ENCODE measurements around the gene ELFN1.

ELFN1 gene

DNA sequence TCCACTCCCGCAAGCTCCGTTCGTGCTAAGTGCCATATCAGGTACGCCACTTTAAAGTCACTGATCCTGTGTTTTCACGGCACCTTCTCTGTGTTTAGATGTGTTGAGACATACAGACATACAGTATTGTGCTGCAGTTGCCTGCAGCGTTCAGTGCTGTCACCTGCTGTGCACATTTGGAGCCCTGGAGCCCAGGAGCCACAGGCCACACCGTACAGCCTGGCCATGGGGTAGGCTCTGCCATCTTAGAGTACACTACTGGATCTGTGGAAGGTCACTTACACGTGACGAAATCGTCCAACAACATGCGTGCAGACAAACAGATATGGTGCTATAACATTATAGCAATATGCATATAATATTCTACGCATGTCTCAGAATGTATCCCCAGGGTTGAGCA, 111.3 kb downstream of the ELFN1 start:
- no peak overlapping the region for H3K4me2 ChIP-seq (ENCODE audit: low read depth, low read length, poor library complexity, severe bottlenecking)
- no peak overlapping the region for H2AFZ ChIP-seq (ENCODE audit: low read depth, low read length, severe bottlenecking)
- H3F3A ChIP-seq (ENCODE audit: insufficient read depth): no peaks in the 10 kb centered on the region
- H3K27me3 ChIP-seq (ENCODE audit: low read length): no peaks in the 10 kb centered on the region
- peaks cover 6% of the 10 kb centered on the region; the same call in 1 of the 2 replicates for H3K9me3 ChIP-seq (ENCODE audit: insufficient read depth, low read length)
- H3K9ac ChIP-seq (ENCODE audit: low read length): no peak overlapping the region
- no peaks in the 10 kb centered on the region for H3K9me2 ChIP-seq (replicated peaks; ENCODE audit: insufficient read depth, low read length)
- no peak overlapping the region for H3K27ac ChIP-seq (ENCODE audit: low read depth, low read length)
- H3K4me3 ChIP-seq (ENCODE audit: insufficient read depth, low read length, poor library complexity, severe bottlenecking): no peak overlapping the region
- TF ChIP-seq, protein P1, sequence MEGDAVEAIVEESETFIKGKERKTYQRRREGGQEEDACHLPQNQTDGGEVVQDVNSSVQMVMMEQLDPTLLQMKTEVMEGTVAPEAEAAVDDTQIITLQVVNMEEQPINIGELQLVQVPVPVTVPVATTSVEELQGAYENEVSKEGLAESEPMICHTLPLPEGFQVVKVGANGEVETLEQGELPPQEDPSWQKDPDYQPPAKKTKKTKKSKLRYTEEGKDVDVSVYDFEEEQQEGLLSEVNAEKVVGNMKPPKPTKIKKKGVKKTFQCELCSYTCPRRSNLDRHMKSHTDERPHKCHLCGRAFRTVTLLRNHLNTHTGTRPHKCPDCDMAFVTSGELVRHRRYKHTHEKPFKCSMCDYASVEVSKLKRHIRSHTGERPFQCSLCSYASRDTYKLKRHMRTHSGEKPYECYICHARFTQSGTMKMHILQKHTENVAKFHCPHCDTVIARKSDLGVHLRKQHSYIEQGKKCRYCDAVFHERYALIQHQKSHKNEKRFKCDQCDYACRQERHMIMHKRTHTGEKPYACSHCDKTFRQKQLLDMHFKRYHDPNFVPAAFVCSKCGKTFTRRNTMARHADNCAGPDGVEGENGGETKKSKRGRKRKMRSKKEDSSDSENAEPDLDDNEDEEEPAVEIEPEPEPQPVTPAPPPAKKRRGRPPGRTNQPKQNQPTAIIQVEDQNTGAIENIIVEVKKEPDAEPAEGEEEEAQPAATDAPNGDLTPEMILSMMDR (IDR thresholded peaks at IDR 0.05; ENCODE audit: insufficient read depth, low read length, poor library complexity, severe bottlenecking): no peak
- TF ChIP-seq EZH2phosphoT487 (conservative IDR thresholded peaks at IDR 0.05; ENCODE audit: low read length): no peak
- H4K20me1 ChIP-seq (ENCODE audit: low read depth, low read length): no peaks in the 10 kb centered on the region
- no peaks in the 10 kb centered on the region for H3K79me2 ChIP-seq (ENCODE audit: insufficient read depth, low read length)
- no peaks in the 10 kb centered on the region for H3K36me3 ChIP-seq (ENCODE audit: low read length)

DNA sequence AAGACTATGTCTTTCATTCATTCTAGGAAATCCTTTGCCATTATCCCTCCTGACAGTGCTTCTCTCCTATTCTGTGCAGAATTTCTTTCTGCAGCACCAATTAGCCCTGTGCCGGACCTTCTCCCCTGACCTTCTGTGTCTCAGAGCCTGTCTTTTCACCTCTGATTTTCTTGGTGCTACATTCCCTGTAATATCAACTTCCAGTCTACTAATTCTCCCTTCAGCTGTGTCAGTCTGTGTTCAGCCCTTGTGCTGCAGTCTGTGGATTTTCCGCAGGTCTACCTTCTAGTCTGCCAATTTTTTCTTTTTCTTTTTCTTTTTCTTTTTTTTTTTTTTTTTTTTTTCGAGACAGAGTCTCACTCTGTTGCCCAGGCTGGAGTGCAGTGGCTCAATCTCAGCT, 115.8 kb downstream of the ELFN1 start:
- Histone ChIP-seq H3K4me3 (ENCODE audit: insufficient read depth, low read length, poor library complexity, severe bottlenecking) (no peak overlapping the region), H2AFZ (ENCODE audit: low read depth, low read length, severe bottlenecking) (no peak overlapping the region), H3K27me3 (ENCODE audit: low read length) (no peaks in the 10 kb centered on the region), H4K20me1 (ENCODE audit: low read depth, low read length) (no peaks in the 10 kb centered on the region), H3K36me3 (ENCODE audit: low read length) (no peaks in the 10 kb centered on the region), H3K4me2 (ENCODE audit: low read depth, low read length, poor library complexity, severe bottlenecking) (no peak overlapping the region), H3K9me2 (replicated peaks; ENCODE audit: insufficient read depth, low read length) (no peaks in the 10 kb centered on the region), H3K27ac (ENCODE audit: low read depth, low read length) (no peak overlapping the region), H3K9ac (ENCODE audit: low read length) (no peak overlapping the region), H3K79me2 (ENCODE audit: insufficient read depth, low read length) (no peaks in the 10 kb centered on the region), H3F3A (ENCODE audit: insufficient read depth) (no peaks in the 10 kb centered on the region), H3K9me3 (ENCODE audit: insufficient read depth, low read length) (peaks cover 6% of the 10 kb centered on the region; the same call in 1 of the 2 replicates)
- TF ChIP-seq EZH2phosphoT487 (conservative IDR thresholded peaks at IDR 0.05; ENCODE audit: low read length): no peak

DNA sequence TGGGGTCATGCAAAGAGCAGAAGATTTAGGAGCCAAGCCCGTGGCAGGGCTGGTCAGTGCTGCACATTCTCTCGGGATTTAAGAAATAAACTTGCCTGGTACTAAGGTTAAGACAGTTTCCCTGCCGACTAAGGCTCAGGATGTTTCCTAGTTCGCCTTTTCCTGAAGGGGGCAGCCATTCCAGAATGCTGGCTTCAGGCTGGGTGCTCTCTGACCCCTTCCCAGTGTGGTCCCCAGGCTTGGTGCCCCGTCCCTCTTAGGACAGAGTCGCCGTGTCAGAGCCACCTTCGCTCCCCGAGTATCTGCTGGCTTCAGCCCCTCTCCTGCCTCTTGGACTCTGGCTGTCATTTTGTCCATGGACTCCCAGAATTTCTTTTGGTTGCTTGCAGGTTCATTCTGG, 117.2 kb downstream of the ELFN1 start:
- TF ChIP-seq EZH2phosphoT487 (conservative IDR thresholded peaks at IDR 0.05; ENCODE audit: low read length): no peak
- TF ChIP-seq, protein P1 (IDR thresholded peaks at IDR 0.05; ENCODE audit: insufficient read depth, low read length, poor library complexity, severe bottlenecking): no peak
- Histone ChIP-seq H2AFZ (ENCODE audit: low read depth, low read length, severe bottlenecking) (no peak overlapping the region), H3K79me2 (ENCODE audit: insufficient read depth, low read length) (no peaks in the 10 kb centered on the region), H3F3A (ENCODE audit: insufficient read depth) (no peaks in the 10 kb centered on the region), H3K9me3 (ENCODE audit: insufficient read depth, low read length) (peaks cover 6% of the 10 kb centered on the region; the same call in 1 of the 2 replicates), H3K9ac (ENCODE audit: low read length) (no peak overlapping the region), H3K27me3 (ENCODE audit: low read length) (no peaks in the 10 kb centered on the region), H3K9me2 (replicated peaks; ENCODE audit: insufficient read depth, low read length) (no peaks in the 10 kb centered on the region), H3K36me3 (ENCODE audit: low read length) (no peaks in the 10 kb centered on the region), H3K27ac (ENCODE audit: low read depth, low read length) (no peak overlapping the region), H4K20me1 (ENCODE audit: low read depth, low read length) (no peaks in the 10 kb centered on the region), H3K4me2 (ENCODE audit: low read depth, low read length, poor library complexity, severe bottlenecking) (no peak overlapping the region), H3K4me3 (ENCODE audit: insufficient read depth, low read length, poor library complexity, severe bottlenecking) (no peak overlapping the region)

DNA sequence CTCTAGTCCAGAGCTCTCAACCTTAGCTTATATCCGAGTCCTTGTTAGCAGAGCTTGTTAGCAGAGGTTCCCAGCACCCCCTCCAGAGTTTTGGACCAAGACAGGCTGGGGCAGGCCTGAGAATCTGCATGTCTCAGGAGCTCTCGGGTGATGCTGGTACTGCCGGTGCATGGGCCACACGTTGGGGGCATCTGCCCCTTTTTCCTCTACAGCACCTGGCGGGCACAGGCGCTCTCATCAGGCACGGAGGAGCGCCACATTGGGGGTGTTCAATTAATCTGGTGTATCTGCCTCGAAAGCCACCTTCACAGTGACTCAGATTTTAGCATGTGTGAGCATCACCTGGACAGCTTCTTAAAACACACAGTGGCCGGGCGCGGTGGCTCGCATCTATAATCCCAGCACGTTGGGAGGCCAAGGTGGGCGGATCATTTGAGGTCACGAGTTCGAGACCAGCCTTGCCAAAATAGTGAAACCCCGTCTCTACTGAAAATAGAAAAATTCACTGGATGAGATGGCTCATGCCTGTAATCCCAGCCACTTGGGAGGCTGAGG, 117.7 kb downstream of the ELFN1 start:
- H3K9me2 ChIP-seq (replicated peaks; ENCODE audit: insufficient read depth, low read length): no peaks in the 10 kb centered on the region
- no peaks in the 10 kb centered on the region for H3F3A ChIP-seq (ENCODE audit: insufficient read depth)
- no peak overlapping the region for H3K4me3 ChIP-seq (ENCODE audit: insufficient read depth, low read length, poor library complexity, severe bottlenecking)
- peaks cover 6% of the 10 kb centered on the region; the same call in 1 of the 2 replicates for H3K9me3 ChIP-seq (ENCODE audit: insufficient read depth, low read length)
- H3K36me3 ChIP-seq (ENCODE audit: low read length): no peaks in the 10 kb centered on the region
- no peaks in the 10 kb centered on the region for H4K20me1 ChIP-seq (ENCODE audit: low read depth, low read length)
- H3K4me2 ChIP-seq (ENCODE audit: low read depth, low read length, poor library complexity, severe bottlenecking): no peak overlapping the region
- H3K79me2 ChIP-seq (ENCODE audit: insufficient read depth, low read length): no peaks in the 10 kb centered on the region
- H3K27ac ChIP-seq (ENCODE audit: low read depth, low read length): no peak overlapping the region
- no peak overlapping the region for H3K9ac ChIP-seq (ENCODE audit: low read length)
- TF ChIP-seq, protein P1 (IDR thresholded peaks at IDR 0.05; ENCODE audit: insufficient read depth, low read length, poor library complexity, severe bottlenecking): no peak
- TF ChIP-seq EZH2phosphoT487 (conservative IDR thresholded peaks at IDR 0.05; ENCODE audit: low read length): no peak
- no peaks in the 10 kb centered on the region for H3K27me3 ChIP-seq (ENCODE audit: low read length)
- H2AFZ ChIP-seq (ENCODE audit: low read depth, low read length, severe bottlenecking): no peak overlapping the region
